GM23248 (cell line): ENCODE data around the gene CDKAL1. TPM values are rescaled to one million over a fixed set of nuclear protein-coding genes. Genes with fewer than 3 reads are reported as not detected.

ENCODE experiments used
- DNase-seq: peaks from one replicate; pipeline ENCODE4 v3.0.0-alpha.2; 2015
- H2AFZ ChIP-seq: fragments of 200-600 bp; sonication (generic); 2 replicates; pipeline ENCODE4 v1.6.1; 2016; ENCODE audit warnings: antibody characterized with exemption
- H3F3A ChIP-seq: fragments of 200-600 bp; sonication (generic); 2 replicates; pipeline ENCODE4 v1.6.1; 2016; ENCODE audit warnings: mild to moderate bottlenecking, antibody characterized with exemption, mixed run types; ENCODE audit not compliant: insufficient read depth
- H3K27ac ChIP-seq: fragments of 200-600 bp; sonication (generic); 2 replicates; pipeline ENCODE4 v1.5.1; 2016; ENCODE audit warnings: mild to moderate bottlenecking
- H3K27me3 ChIP-seq: fragments of 200-600 bp; sonication (generic); replicated peaks from 2 replicates; pipeline ENCODE4 v1.6.1; 2016; ENCODE audit warnings: mild to moderate bottlenecking; ENCODE audit not compliant: insufficient read depth
- H3K36me3 ChIP-seq: fragments of 200-600 bp; sonication (generic); 2 replicates; pipeline ENCODE4 v1.6.1; 2016; ENCODE audit warnings: low read depth, mild to moderate bottlenecking
- H3K4me1 ChIP-seq: fragments of 200-600 bp; sonication (generic); 2 replicates; pipeline ENCODE4 v1.6.1; 2016; ENCODE audit warnings: mild to moderate bottlenecking; ENCODE audit not compliant: insufficient read depth
- H3K4me2 ChIP-seq: fragments of 200-600 bp; sonication (generic); one replicate; pipeline ENCODE4 v1.6.1; 2016; ENCODE audit warnings: mild to moderate bottlenecking; ENCODE audit not compliant: unreplicated experiment
- H3K4me3 ChIP-seq: fragments of 200-600 bp; sonication (generic); 2 replicates; pipeline ENCODE4 v1.5.1; 2016; ENCODE audit warnings: mild to moderate bottlenecking
- H3K79me2 ChIP-seq: fragments of 200-600 bp; sonication (generic); 2 replicates; pipeline ENCODE4 v1.6.1; 2016; ENCODE audit warnings: mild to moderate bottlenecking; ENCODE audit not compliant: insufficient read depth
- H3K9ac ChIP-seq: fragments of 200-600 bp; sonication (generic); 2 replicates; pipeline ENCODE4 v1.6.1; 2016; ENCODE audit warnings: mild to moderate bottlenecking
- H3K9me2 ChIP-seq: fragments of 200-600 bp; sonication (generic); 2 replicates; pipeline ENCODE4 v1.6.1; 2016; ENCODE audit warnings: mixed run types, mild to moderate bottlenecking, moderate library complexity; ENCODE audit not compliant: insufficient read depth
- H3K9me3 ChIP-seq: fragments of 200-600 bp; sonication (generic); one replicate; pipeline ENCODE4 v1.6.1; 2017; ENCODE audit warnings: low read depth
- H4K20me1 ChIP-seq: fragments of 200-600 bp; sonication (generic); 2 replicates; pipeline ENCODE4 v1.6.0; 2016; ENCODE audit not compliant: insufficient read depth
- EZH2 ChIP-seq: fragments of 200-600 bp; sonication (generic); IDR thresholded peaks from 2 replicates; pipeline ENCODE4 v1.6.1; 2018; ENCODE audit warnings: antibody characterized with exemption, mild to moderate bottlenecking; ENCODE audit not compliant: insufficient read depth, poor library complexity, severe bottlenecking
- EZH2phosphoT487 ChIP-seq: fragments of 200-600 bp; sonication (generic); IDR thresholded peaks from 2 replicates; pipeline ENCODE4 v1.6.1; 2018; ENCODE audit warnings: antibody characterized with exemption, moderate library complexity, mild to moderate bottlenecking, low read depth; ENCODE audit not compliant: insufficient read depth
- WGBS, 2 experiments: methylation state at CpG; one replicate each; pipeline ENCODE4 v1.1.6; 2015 to 2017; ENCODE audit warnings: low lambda C conversion rate in 2 of 2, low coverage in 1 of 2; ENCODE audit errors: missing lambda C conversion rate in 2 of 2; 5-methylcytosine and 5-hydroxymethylcytosine counted together
- in situ Hi-C: fragments of 300-500 bp; cut with MboI; formaldehyde crosslinking; loops from 2 replicates; pipeline ENCODE4 v1.15.0; 2020
- polyA plus RNA-seq: library from polyadenylated mRNA; unstranded; fragments of >200 nt; fragmentation: Nextera tagmentation; extraction: Ambion mirVana; gene quantifications from 2 replicates; pipeline ENCODE4 v1.2.1, GENCODE V29; 2016
- total RNA-seq: library from RNA; depleted of rRNA; stranded (reverse); fragments of >200 nt; shearing (Covaris generic); gene quantifications from 2 replicates; pipeline ENCODE4 v1.2.3, GENCODE V29; 2014

The CDKAL1 gene
- total and polyA plus RNA-seq, 2 experiments from 2014 or later = 7.5 to 10.8 TPM

GRCh38 chr6:20777801-20778200 lies 243.5 kb downstream of the CDKAL1 start:
- no peak overlapping the region for H2AFZ ChIP-seq
- no peak overlapping the region for H3K9ac ChIP-seq
- no peak overlapping the region for H3K4me3 ChIP-seq
- TF ChIP-seq EZH2phosphoT487 = no peak
- TF ChIP-seq EZH2 = no peak
- no peaks in the 10 kb centered on the region for H3K27me3 ChIP-seq
- H3K27ac ChIP-seq = no peak overlapping the region
- H4K20me1 ChIP-seq = no peaks in the 10 kb centered on the region
- in situ Hi-C loops = no loop called here
- no peaks in the 10 kb centered on the region for H3F3A ChIP-seq
- no peak overlapping the region for H3K4me2 ChIP-seq
- no peaks in the 10 kb centered on the region for H3K79me2 ChIP-seq
- H3K9me2 ChIP-seq = no peaks in the 10 kb centered on the region
- H3K4me1 ChIP-seq = no peaks in the 10 kb centered on the region
- H3K36me3 ChIP-seq = no peaks in the 10 kb centered on the region
- no peak for DNase-seq
- H3K9me3 ChIP-seq = no peaks in the 10 kb centered on the region

DNA sequence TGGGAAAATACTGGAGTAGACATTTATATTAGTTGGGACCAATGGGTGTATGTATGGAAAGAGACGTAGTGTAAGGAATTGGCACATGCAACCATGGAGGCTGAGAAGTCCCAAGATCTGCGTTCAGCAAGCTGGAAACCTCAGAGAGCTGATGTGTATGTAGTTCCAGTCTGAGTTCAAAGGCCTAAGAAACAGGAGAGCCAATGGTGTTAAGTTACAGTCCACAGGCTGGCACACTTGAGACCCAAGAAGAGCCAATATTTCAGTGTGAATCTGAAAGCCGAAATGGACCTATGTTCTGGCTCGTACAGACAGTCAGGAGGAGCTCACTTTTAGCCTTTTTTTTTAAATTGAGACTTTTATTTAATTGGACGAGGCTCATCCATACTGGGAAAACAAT lies 244.2 kb downstream of the CDKAL1 start:
- in situ Hi-C loops = no loop called here
- no peak overlapping the region for H3K4me2 ChIP-seq
- no peaks in the 10 kb centered on the region for H3K9me3 ChIP-seq
- H2AFZ ChIP-seq = no peak overlapping the region
- H4K20me1 ChIP-seq = no peaks in the 10 kb centered on the region
- WGBS, 2 experiments = 97 to 99% methylated on average over 5 of the region's 5 CpGs
- H3K27ac ChIP-seq = no peak overlapping the region
- no peaks in the 10 kb centered on the region for H3K79me2 ChIP-seq
- no peaks in the 10 kb centered on the region for H3K4me1 ChIP-seq
- no peaks in the 10 kb centered on the region for H3K36me3 ChIP-seq
- no peaks in the 10 kb centered on the region for H3F3A ChIP-seq
- H3K4me3 ChIP-seq = no peak overlapping the region
- H3K27me3 ChIP-seq = no peaks in the 10 kb centered on the region
- no peak for DNase-seq
- TF ChIP-seq EZH2phosphoT487 = no peak
- TF ChIP-seq EZH2 = no peak
- H3K9me2 ChIP-seq = no peaks in the 10 kb centered on the region
- H3K9ac ChIP-seq = no peak overlapping the region

DNA sequence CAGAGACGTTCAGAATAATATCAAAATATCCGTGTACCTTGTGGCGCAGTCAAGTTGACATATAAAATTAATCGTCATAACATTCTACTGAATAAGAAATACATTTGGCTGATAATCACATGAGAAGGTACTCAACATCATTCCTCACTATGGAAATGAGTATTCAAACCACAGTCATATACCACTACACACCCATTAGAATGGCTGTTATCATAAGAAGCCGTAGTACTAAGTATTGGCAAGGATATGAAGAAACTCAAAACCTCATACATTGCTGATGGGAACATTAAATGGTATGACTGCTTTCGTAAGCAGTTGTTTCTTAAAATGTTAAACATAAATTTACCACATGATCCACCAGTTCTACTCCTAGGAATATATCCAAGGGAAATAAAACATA lies 244.7 kb downstream of the CDKAL1 start:
- in situ Hi-C loops = no loop called here
- no peak overlapping the region for H3K4me2 ChIP-seq
- H3K9me2 ChIP-seq = no peaks in the 10 kb centered on the region
- H3K27me3 ChIP-seq = no peaks in the 10 kb centered on the region
- H3K4me1 ChIP-seq = no peaks in the 10 kb centered on the region
- no peaks in the 10 kb centered on the region for H3K36me3 ChIP-seq
- no peaks in the 10 kb centered on the region for H3K79me2 ChIP-seq
- H3K9me3 ChIP-seq = no peaks in the 10 kb centered on the region
- DNase-seq = no peak
- WGBS, 2 experiments = 96 to 98% methylated on average over 6 of the region's 6 CpGs
- H3K27ac ChIP-seq = no peak overlapping the region
- no peak overlapping the region for H3K9ac ChIP-seq
- no peak for TF ChIP-seq EZH2
- TF ChIP-seq EZH2phosphoT487 = no peak
- H3K4me3 ChIP-seq = no peak overlapping the region
- H4K20me1 ChIP-seq = no peaks in the 10 kb centered on the region
- H2AFZ ChIP-seq = no peak overlapping the region
- H3F3A ChIP-seq = no peaks in the 10 kb centered on the region

DNA sequence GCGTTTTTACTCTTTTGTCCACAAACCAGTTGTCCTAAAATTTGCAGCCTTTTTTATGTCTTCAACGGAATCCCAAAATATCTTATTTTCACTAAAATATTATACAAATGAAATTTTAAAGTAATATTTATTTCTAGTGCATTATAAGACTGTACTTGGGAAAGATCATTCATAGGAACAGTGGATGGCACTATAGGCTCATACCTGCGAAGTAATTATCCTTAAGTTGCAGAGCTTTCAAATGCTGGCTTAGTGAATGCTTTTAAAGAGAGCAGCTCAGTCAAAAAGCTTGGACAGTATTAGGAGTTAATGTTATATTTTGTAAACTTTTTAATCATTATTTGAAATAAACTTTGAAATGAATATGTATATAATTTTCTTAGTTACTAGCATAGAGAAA lies 254.9 kb downstream of the CDKAL1 start:
- H3K4me3 ChIP-seq = no peak overlapping the region
- H3F3A ChIP-seq = no peaks in the 10 kb centered on the region
- H3K79me2 ChIP-seq = no peaks in the 10 kb centered on the region
- H3K27me3 ChIP-seq = no peaks in the 10 kb centered on the region
- no peak overlapping the region for H3K4me2 ChIP-seq
- no peaks in the 10 kb centered on the region for H3K9me3 ChIP-seq
- no peaks in the 10 kb centered on the region for H3K4me1 ChIP-seq
- H3K9ac ChIP-seq = no peak overlapping the region
- H3K36me3 ChIP-seq = no peaks in the 10 kb centered on the region
- DNase-seq = peak; percentile 31
- in situ Hi-C loops = no loop called here
- 97% methylated on average over 3 of the region's 3 CpGs for WGBS, 2 experiments
- H3K9me2 ChIP-seq = no peaks in the 10 kb centered on the region
- H3K27ac ChIP-seq = no peak overlapping the region
- H2AFZ ChIP-seq = no peak overlapping the region
- TF ChIP-seq EZH2phosphoT487 = no peak
- TF ChIP-seq EZH2 = no peak
- H4K20me1 ChIP-seq = no peaks in the 10 kb centered on the region

DNA sequence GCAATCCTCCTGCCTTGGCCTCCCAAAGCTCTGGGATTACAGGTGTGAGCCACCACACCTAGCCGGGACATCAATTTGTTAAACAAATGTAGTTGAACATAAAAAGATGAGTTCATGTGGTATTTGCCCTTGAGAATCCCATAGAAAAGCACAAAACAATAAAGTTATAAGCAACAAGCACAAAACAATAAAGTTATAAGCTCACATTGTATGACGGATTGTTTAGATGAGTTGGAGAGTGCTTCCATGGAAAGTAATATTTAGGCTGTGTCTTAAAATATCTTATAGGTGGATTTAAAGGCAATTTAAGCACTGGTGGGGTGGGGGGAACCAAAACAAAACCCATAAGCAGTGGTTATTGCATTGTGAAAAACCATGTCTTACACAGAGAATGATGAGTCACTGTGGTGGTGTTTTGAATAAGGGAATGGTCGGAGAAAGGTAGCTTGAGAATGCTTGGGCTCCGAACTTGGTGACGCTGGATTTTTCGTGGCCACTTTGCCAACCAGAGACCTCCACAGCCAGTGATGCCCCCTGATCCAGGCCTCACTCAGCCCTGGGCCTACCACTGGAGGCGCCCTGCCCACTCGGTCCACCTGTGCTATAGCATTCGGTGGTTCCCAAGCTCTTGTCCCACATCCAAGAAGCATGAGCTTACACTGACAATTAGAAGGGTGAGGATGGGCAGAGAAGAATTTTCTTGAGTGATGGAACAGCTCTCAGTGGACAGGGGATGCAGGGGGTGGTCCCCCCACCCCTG lies 256.0 kb downstream of the CDKAL1 start:
- Histone ChIP-seq H3K27me3 (no peaks in the 10 kb centered on the region), H3K9me2 (no peaks in the 10 kb centered on the region), H4K20me1 (no peaks in the 10 kb centered on the region), H3K36me3 (no peaks in the 10 kb centered on the region), H3K9me3 (no peaks in the 10 kb centered on the region), H3F3A (no peaks in the 10 kb centered on the region), H3K4me3 (no peak overlapping the region), H3K27ac (no peak overlapping the region), H2AFZ (no peak overlapping the region), H3K4me1 (no peaks in the 10 kb centered on the region), H3K4me2 (no peak overlapping the region), H3K9ac (no peak overlapping the region), H3K79me2 (no peaks in the 10 kb centered on the region)
- no peak for DNase-seq
- TF ChIP-seq EZH2 (no peak), EZH2phosphoT487 (no peak)
- in situ Hi-C loops = no loop called here
- WGBS, 2 experiments = 93 to 94% methylated on average over 9 of the region's 9 CpGs
